HUDEP-2 (cell line): Measurements from ENCODE around the gene CCDC92.

ENCODE experiments used
- DNase-seq, 76 experiments: peaks; one replicate each; lab custom pipeline; 2025; ENCODE audit not compliant: unreplicated experiment in 76 of 76; lab: John Stamatoyannopoulos, UW

The CCDC92 gene

DNA sequence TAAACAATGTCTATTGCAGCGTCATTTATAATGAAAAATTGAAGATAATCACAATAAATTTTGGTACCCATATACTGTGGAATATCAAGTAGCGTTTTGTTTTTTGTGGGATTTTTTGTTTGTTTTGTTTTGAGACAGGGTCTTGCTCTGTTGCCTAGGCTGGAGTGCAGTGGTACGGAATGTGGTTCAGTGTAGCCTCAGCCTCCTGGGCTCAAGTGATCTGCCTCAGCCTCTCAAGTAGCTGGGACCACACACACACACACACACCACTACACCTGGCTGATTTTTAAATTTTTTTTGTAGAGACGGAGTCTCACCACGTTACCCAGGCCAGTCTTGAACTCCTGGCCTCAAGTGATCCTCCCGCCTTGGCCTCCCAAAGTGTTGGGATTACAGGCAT lies 6.9 kb upstream of the CCDC92 start:
- no peak for DNase-seq

DNA sequence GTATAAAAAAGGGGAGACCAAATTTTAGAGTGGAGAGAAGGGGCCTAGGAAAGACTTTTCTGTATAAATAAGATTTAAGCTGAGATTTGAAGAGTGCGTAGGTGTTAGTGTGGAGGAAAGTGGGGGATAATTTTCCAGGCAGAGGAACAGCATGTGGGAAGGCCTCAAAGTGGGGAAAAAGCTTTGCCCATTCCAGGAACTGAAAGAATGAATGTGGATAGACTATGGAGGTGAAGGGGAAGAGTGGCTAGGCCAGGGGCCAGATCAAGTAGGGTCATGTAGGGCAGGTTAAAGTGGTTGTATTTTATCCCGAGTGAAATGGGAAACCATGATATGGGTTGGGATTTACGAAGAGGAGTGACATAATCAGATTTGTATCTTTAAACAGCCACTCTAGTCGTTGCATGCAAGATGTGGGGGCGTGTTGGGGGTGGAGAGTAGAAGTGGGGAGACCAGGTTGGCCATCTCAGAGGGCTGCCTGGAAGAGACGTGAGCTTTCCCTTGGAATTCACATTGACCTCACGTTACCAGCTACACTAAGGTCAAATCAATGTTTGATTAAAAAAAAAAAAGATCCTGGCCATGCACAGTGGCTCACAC lies 3.7 kb upstream of the CCDC92 start:
- no peak for DNase-seq

DNA sequence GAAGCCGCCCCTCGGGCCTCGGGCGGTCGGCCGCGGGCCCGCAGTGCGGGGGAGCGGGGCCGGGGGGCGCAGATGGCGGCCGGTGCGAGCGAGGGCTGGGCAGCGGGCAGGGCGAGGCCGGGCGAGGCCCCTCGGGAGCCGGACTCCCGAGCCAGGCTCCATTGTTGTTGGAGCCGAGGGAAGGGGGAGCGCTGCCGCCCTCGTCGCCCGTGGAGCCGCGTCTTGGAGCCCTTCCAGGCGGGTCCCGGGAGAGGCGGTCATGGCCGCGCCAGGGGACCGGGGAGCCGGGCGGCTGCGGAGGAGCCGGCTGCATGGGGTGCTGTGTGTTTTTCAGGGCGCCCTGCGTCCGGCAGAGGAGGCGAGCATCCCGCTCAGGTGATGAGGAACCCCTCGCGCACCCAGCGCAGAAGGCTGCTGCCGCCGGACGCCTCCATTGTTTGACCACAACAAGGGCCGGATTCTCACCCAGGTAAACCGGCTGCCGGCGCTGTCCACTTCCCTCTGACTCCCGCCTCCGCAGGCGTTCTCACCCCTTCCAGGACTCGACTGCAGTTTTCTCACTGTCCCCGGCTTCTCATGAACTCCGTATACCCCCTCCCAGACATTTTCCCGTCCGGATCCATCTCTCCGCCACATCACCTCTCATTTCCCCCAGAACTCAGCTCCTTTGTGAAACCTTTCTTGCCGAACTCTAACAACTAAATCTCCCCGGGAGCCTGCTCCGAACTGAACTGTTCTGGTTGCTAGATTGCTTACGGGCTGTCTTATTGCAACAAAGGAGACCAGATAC lies 1.1 kb upstream of the CCDC92 start:
- DNase-seq, result peak in 8 of 76 experiments; percentile 8 to 42 (median 16)

- peak in 11 of 76 experiments; percentile 6 to 42 (median 24) for DNase-seq
Measured at GRCh38 chr12:123971770-123972456, 718 bp downstream of the CCDC92 start.

DNA sequence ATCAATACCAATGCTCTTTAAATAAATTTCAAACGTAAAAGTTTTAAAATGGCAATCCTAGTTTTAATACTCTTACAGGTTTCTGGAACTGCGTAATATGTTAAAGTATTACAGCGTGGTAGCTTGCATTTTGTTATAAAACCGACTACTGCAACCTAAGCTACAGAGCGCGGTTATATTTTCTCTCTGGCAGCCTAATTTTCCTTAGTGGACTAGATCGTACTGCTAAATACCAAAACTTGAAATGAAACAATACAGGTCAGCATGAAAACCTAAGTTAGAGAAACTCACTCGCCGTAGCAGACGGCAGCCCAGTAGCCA lies 1.2 kb downstream of the CCDC92 start:
- DNase-seq, result no peak

DNA sequence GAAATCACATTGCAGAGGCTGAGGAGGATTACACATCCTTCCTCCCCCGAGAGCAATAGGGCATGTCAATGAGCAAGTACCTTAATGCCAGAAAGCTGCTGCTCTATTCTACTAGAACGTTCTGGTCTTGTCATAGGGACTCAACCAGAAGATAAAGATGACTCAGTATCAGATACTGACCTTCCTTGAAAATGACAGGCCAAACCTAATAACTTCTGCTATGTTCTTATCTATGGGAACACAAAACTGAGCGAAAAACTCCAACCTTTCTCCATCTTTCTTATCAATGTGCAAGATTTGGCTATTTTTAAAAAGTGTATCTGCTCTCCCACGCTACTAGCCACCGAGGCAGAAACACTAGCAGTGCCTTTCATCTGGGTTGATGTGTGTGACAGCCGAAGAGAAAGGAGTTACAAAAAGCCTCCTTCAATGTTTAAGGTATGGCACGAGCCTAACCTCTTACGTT lies 5.5 kb downstream of the CCDC92 start:
- peak in 35 of 76 experiments; percentile 21 to 82 (median 57) for DNase-seq

- no peak for DNase-seq
Measured at GRCh38 chr12:123966596-123966995, 6.0 kb downstream of the CCDC92 start.

DNA sequence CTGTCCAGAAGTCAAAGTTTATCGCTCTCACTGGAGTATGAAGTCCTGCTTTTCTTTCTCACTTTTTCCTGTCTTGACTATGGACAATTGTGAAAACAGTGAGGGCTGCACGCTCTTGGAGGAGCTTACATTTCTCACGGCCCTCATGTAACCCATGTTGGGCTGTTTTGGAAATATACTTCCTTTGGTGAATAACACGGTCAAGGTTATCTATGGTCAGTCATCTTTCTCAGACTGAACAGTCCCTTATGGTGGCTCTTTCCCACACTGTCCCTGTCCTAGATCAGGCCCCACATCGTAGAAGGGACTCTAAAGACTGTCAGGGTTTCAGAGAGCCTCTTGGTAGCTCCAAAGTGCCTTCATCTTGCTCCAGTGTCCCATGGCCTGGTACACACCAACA lies 7.2 kb downstream of the CCDC92 start:
- DNase-seq, result no peak

- no peak for DNase-seq
Measured at GRCh38 chr12:123963821-123964220, 8.8 kb downstream of the CCDC92 start.

- DNase-seq, result no peak
Measured at GRCh38 chr12:123962513-123962912, 10.1 kb downstream of the CCDC92 start.

GRCh38 chr12:123961585-123962345 lies 10.9 kb downstream of the CCDC92 start:
- peak in 2 of 76 experiments; percentile 4 to 16 for DNase-seq

DNA sequence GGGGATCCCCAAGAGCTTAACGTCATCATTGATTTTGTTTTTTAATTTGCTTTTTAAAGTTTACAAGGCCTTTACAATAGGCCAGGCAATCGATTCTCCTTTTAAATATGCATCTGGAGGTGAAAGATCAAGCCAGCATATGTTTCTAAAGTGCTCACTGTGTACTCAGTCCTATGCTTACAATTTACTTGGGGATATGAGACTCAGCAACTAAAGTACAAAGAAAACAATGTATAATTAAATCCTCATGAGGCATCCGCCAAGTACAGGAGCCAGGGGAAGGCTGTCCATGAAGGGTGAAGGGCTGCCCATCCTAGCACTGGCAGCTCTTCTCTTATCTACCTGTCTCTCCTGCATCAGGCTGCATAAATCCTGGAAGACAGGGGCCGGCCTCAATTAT lies 11.8 kb downstream of the CCDC92 start:
- DNase-seq, result no peak

DNA sequence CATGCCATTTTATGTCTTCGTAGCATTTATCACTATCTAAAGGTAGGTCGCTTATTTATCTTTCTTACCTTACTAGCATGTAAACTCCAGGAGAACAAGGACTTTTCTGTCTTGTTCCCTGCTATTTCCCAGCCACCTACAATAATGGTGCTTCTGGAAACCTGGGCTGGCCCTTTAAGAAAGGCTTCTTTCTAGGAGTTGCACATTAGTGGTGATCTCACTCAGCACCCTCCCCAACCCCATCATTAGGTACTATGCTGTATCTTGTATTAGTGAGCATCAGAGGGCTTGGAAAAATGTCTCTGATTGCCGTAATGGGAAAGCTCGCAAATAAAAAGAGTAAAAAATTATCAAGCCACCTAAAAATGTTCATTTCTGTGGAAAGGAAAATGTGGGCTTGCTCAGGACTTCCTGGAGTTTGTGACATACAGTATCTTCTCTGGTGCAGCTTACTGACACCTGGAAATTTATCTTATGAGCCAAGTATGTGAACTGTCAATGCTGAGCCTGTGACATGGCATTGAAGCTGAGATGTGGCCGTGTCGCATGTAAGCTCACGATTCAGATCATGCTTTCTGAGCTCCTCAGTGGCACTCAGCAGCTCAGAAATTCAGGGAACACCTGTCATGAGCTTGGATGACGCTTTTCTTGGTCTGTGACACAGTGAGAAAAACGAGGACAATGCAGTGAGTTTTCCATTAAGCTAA lies 12.4 kb downstream of the CCDC92 start:
- DNase-seq, result no peak

DNA sequence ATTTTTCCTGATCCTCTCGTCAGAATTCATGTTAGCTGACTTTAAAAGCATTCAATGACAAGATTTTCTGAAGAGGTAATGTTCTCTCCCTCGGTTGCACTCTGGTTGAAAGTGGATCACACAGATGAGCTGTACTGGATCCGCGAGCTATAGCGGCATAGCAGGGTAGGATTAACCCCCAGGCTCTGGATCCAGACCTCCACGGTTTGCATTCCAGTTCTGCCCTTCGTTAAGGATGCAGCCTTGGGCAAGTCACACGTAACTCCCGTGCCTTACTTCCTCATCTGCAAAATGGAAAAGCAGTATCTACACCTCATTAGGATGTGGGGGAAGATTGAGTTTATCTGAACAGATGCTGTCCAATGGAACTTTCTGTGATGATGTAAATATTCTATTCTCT lies 13.8 kb downstream of the CCDC92 start:
- no peak for DNase-seq

GRCh38 chr12:123958462-123958861 lies 14.2 kb downstream of the CCDC92 start:
- no peak for DNase-seq

DNA sequence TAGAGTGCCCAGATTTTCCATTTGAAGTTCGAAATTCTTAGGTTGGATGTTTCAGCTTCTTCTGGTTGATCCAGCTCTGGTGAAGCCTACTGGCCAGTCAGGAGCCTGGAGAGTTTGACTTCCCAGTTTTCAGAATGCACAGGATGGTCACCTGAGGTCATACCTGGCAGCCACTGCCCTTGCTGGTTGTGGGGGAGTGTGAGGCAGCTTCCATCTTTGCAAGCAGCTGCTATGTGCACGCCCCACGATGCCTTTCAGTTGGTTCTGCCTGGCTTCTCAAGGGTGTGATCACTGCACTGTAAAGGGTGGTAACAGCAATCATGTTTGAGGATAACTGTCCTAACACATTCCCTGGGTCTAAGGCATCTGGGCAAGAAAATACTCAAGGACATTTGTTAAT lies 15.4 kb downstream of the CCDC92 start:
- no peak for DNase-seq

DNA sequence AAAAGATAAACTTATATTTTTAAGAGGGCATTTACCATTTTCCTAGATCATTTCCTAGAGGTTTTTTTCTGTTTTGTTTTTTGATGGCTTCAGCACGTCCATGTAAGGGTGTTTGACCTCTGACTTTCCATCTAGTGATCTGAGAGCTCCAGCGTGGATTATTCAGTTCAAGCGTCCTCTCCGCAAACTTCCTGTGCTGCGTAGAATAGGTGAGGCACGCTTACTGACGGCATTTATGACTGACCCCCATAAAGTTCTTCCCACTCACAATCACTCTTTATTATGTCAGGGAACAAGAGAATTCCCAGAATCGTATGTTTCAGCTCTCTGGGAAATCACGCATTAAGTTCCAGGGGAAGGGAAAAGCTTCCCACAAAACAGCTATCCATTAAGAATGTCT lies 16.4 kb downstream of the CCDC92 start:
- no peak for DNase-seq

DNA sequence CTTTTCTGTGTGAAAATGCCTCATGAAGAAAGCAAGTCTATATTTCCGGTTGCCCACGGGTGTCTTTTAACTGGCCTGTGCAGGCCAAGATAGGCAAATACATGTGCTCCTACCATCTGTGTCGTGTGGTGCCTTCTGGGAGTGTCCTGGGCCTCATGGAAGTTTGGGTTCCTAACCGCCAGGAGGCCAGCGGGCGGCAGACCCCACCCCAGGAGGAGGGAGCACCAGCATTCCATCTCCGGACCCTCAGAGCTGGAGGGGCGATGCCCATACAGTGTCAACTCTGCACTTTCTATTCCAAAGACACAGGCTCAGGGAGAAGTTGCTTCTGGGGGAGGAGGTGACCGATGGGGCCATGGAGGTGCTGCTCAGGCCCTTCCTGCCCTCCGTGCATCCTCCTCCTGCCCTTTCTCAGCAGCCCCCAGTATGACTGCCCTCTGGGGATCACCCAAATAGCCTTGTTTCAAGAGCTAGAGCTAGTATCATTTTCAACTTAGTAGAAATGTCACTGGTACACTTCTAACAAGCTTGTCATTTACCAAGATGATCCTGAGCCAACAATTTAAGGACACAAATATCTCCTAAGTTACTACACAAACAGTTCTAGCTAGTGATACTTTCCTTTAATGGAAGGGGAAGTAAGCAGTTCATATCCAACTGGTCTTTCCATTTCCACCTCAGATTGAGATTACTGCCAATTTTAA lies 17.8 kb downstream of the CCDC92 start:
- DNase-seq, result no peak

DNA sequence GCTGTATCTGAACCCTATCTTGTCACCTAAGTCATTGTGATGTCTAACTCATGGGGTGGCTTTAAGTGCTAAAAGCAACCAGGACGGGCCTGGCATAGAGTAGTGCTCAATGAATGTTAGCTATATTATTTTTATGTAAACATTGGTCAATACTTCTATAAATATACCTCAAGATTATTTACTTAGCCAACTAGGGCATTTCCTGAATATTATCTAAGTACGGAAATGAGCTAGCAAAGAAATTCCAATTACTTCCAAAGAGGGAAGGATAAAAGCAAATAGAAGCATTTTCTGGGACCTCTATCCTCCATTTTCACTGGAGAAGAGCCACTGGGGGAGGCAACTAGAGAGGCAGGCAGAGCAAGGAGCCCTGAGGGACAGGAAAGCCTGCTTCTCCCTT lies 20.6 kb downstream of the CCDC92 start:
- DNase-seq, result no peak

DNA sequence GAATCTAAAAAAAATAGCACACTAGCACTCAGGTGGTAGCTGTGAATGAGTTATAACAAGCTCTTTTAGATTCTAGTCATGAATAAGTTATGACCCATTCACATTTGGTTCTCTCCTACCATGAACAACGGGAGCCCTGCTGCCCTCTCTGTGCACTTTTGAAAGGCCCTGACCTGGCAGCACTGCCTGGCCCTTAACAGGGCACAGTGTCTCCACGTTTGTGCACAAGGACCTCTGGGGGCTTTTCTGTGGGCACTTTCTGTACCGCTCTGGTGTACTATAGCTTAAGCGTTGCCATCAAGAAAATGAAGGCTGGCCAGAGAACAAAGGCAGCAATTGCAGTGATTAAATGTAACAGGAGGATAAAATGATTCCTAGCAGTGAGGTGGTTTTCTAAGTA lies 21.2 kb downstream of the CCDC92 start:
- no peak for DNase-seq
